Keratinocyte (primary cell): ENCODE results near the gene ZNF362. TPM values are rescaled to one million over a fixed set of nuclear protein-coding genes. Genes with fewer than 3 reads are reported as not detected.
A peak's percentile ranks its signal among the peaks of the same experiment; 100 is the strongest.

Experiments used
- DNase-seq: peaks from one replicate; pipeline ENCODE4 v3.0.0-alpha.2; 2011; ENCODE audit warnings: low read depth, missing footprints, low spot score
- FAIRE-seq: peaks from 2 replicates; lab custom pipeline; 2011; peaks lifted over from hg19 to GRCh38; lab: Jason Lieb, UNC
- H2AFZ ChIP-seq: 2 replicates; pipeline ENCODE4 v1.6.0; 2012; ENCODE audit warnings: low read length, control low read depth, inconsistent platforms; ENCODE audit not compliant: control insufficient read depth
- H3K27ac ChIP-seq: 2 replicates; pipeline ENCODE4 v1.5.1; 2011; ENCODE audit warnings: low read length; ENCODE audit not compliant: control insufficient read depth, insufficient read depth
- H3K27me3 ChIP-seq: 3 replicates; pipeline ENCODE4 v1.6.0; 2011; ENCODE audit warnings: low read length; ENCODE audit not compliant: control insufficient read depth, insufficient read depth; ENCODE audit errors: extremely low read depth
- H3K36me3 ChIP-seq, 2 experiments: 2 replicates in 1 of 2; 3 replicates in 1 of 2; pipeline ENCODE4 v1.5.1; 2011; ENCODE audit warnings: low read length in 2 of 2, mild to moderate bottlenecking in 1 of 2; ENCODE audit not compliant: control insufficient read depth in 2 of 2, insufficient read depth in 2 of 2; ENCODE audit errors: extremely low read depth in 1 of 2
- H3K4me1 ChIP-seq: 3 replicates; pipeline ENCODE4 v1.5.1; 2011; ENCODE audit warnings: low read length; ENCODE audit not compliant: control insufficient read depth, insufficient read depth; ENCODE audit errors: extremely low read depth
- H3K4me2 ChIP-seq: 3 replicates; pipeline ENCODE4 v1.6.0; 2011; ENCODE audit warnings: low read depth, low read length; ENCODE audit not compliant: control insufficient read depth, insufficient read depth; ENCODE audit errors: extremely low read depth
- H3K4me3 ChIP-seq, 3 experiments: fragments of 200-600 bp in 1 of 3; sonication (generic) in 1 of 3; 2 replicates in 2 of 3; 3 replicates in 1 of 3; pipeline ENCODE4 v1.5.1; 2011 to 2016; ENCODE audit warnings: low read length in 3 of 3, mild to moderate bottlenecking in 3 of 3, control low read depth in 2 of 3, inconsistent platforms in 1 of 3, low read depth in 1 of 3, mixed read lengths in 1 of 3, mixed run types in 1 of 3, moderate library complexity in 1 of 3; ENCODE audit not compliant: control insufficient read depth in 2 of 3, insufficient read depth in 2 of 3; ENCODE audit errors: extremely low read depth in 1 of 3
- H3K79me2 ChIP-seq: 2 replicates; pipeline ENCODE4 v1.6.0; 2012; ENCODE audit warnings: low read length; ENCODE audit not compliant: control insufficient read depth, insufficient read depth
- H3K9ac ChIP-seq: 3 replicates; pipeline ENCODE4 v1.6.0; 2011; ENCODE audit warnings: low read length; ENCODE audit not compliant: control insufficient read depth, insufficient read depth; ENCODE audit errors: extremely low read depth
- H3K9me1 ChIP-seq: 3 replicates; pipeline ENCODE4 v1.6.0; 2011; ENCODE audit warnings: low read length; ENCODE audit not compliant: control insufficient read depth, insufficient read depth; ENCODE audit errors: extremely low read depth
- H3K9me3 ChIP-seq: 2 replicates; pipeline ENCODE4 v1.5.1; 2012; ENCODE audit warnings: low read depth, low read length; ENCODE audit not compliant: control insufficient read depth
- H4K20me1 ChIP-seq: 3 replicates; pipeline ENCODE4 v1.6.0; 2011; ENCODE audit warnings: low read length; ENCODE audit not compliant: control insufficient read depth, insufficient read depth; ENCODE audit errors: extremely low read depth
- CTCF ChIP-seq, 3 experiments: IDR thresholded peaks in 1 of 3; conservative IDR thresholded peaks in 1 of 3; optimal IDR thresholded peaks in 1 of 3; 2 replicates in 2 of 3; 3 replicates in 1 of 3; pipeline versions ENCODE3 to v1.5.1; 2011; ENCODE audit warnings: low read length in 3 of 3, mild to moderate bottlenecking in 3 of 3, moderate library complexity in 2 of 3, control low read depth in 1 of 3, inconsistent platforms in 1 of 3; ENCODE audit not compliant: insufficient read depth in 2 of 3; ENCODE audit errors: extremely low read depth in 1 of 3
- EZH2 ChIP-seq: IDR thresholded peaks from one replicate; pipeline ENCODE4 v1.6.1; 2012; ENCODE audit warnings: inconsistent platforms, mild to moderate bottlenecking, low read length, moderate library complexity
- dilution Hi-C: fragments of 300-500 bp; cut with MboI; formaldehyde crosslinking; loops from one replicate; pipeline ENCODE4 v1.7.0; 2020; ENCODE audit warnings: low sequenced_read_pairs; ENCODE audit not compliant: extremely low pct_ligation_motif_present
- polyA plus RNA-seq, 5 experiments: library from polyadenylated mRNA; depleted of rRNA in 3 of 5; stranded (reverse) in 3 of 5; stranded (forward) in 1 of 5; unstranded in 1 of 5; fragments of >200 nt; gene quantifications; 1 replicate in 1 of 5; 2 replicates in 3 of 5; 3 replicates in 1 of 5; pipeline versions ENCODE4 v1.2.1 to v1.2.3, GENCODE V29; 2011 to 2012; ENCODE audit warnings: missing spikeins in 2 of 5, low read depth in 1 of 5, low replicate concordance in 1 of 5

Gene ZNF362
- polyA plus RNA-seq, 1 donor (not counting 4 experiments of a cell fraction or from before 2014, with no cell fraction given), result 2.2 TPM

- peak overlapping the region; percentile 90 for H3K4me2 ChIP-seq
- H3K27ac ChIP-seq, result peak overlapping the region; percentile 69
- dilution Hi-C loops, result no loop called here
- H3K4me3 ChIP-seq, result peak overlapping the region in 1 of 3 experiments; percentile 69
- no peaks in the 10 kb centered on the region for H3K9me3 ChIP-seq
- FAIRE-seq, result no peak
- H3K9me1 ChIP-seq, result peaks cover 10% of the 10 kb centered on the region
- H3K9ac ChIP-seq, result no peak overlapping the region
- no peak overlapping the region for H2AFZ ChIP-seq
- peaks cover 31% of the 10 kb centered on the region for H4K20me1 ChIP-seq
- no peaks in the 10 kb centered on the region for H3K27me3 ChIP-seq
- peaks cover 94% of the 10 kb centered on the region for H3K79me2 ChIP-seq
- peaks cover 18 to 43% of the 10 kb centered on the region in 2 experiments for H3K36me3 ChIP-seq
- TF ChIP-seq EZH2, result no peak
- no peak for TF ChIP-seq CTCF (optimal IDR thresholded peaks at IDR 0.05 in 1 of 3, IDR thresholded peaks at IDR 0.05 in 1 of 3, conservative IDR thresholded peaks at IDR 0.05 in 1 of 3; ENCODE audit: extremely low read depth in 1 of 3, insufficient read depth in 2 of 3, low read length in 3 of 3)
- peaks cover 72% of the 10 kb centered on the region for H3K4me1 ChIP-seq
- DNase-seq, result no peak
Measured at GRCh38 chr1:33344896-33345560, 88.7 kb downstream of the ZNF362 start.

- peaks cover 18% of the 10 kb centered on the region for H4K20me1 ChIP-seq
Measured at GRCh38 chr1:33346533-33346926, 90.2 kb downstream of the ZNF362 start.

More at GRCh38 chr1:33346533-33346926, 90.2 kb downstream of the ZNF362 start:
- peaks cover 64% of the 10 kb centered on the region for H3K4me1 ChIP-seq
- TF ChIP-seq EZH2 (no peak), CTCF (optimal IDR thresholded peaks at IDR 0.05 in 1 of 3, IDR thresholded peaks at IDR 0.05 in 1 of 3, conservative IDR thresholded peaks at IDR 0.05 in 1 of 3; ENCODE audit: extremely low read depth in 1 of 3, insufficient read depth in 2 of 3, low read length in 3 of 3) (no peak)
- dilution Hi-C loops, result no loop called here
- FAIRE-seq (no peak), DNase-seq (no peak)
- H3K79me2 ChIP-seq, result peaks cover 81% of the 10 kb centered on the region
- H3K9me1 ChIP-seq, result peaks cover 3% of the 10 kb centered on the region
- peak overlapping the region; percentile 69 for H3K27ac ChIP-seq
- H3K4me3 ChIP-seq, result peak overlapping the region; percentile 69 to 82 (median 79)
- peak overlapping the region; percentile 90 for H3K4me2 ChIP-seq
- peaks cover 15 to 32% of the 10 kb centered on the region in 2 experiments for H3K36me3 ChIP-seq
- peak overlapping the region; percentile 69 for H3K9ac ChIP-seq
- no peaks in the 10 kb centered on the region for H3K9me3 ChIP-seq
- no peak overlapping the region for H2AFZ ChIP-seq
- H3K27me3 ChIP-seq, result no peaks in the 10 kb centered on the region
